Astrocyte (in vitro differentiated cells and primary cell): Measurements from ENCODE around the gene RAP1GAP. TPM values are rescaled to one million over a fixed set of nuclear protein-coding genes. Genes with fewer than 3 reads are reported as not detected.

ENCODE experiments used
- DNase-seq: peaks from one replicate; pipeline ENCODE4 v3.0.0-alpha.2; 2010; ENCODE audit warnings: low read depth
- FAIRE-seq: peaks from 2 replicates; lab custom pipeline; 2011; peaks lifted over from hg19 to GRCh38; lab: Jason Lieb, UNC
- H2AFZ ChIP-seq: 2 replicates; pipeline ENCODE4 v1.6.0; 2012; ENCODE audit warnings: low read depth, low read length, inconsistent platforms
- H3K27ac ChIP-seq: 2 replicates; pipeline ENCODE4 v1.5.1; 2011; ENCODE audit warnings: low read depth, low read length, inconsistent platforms
- H3K27me3 ChIP-seq: 2 replicates; pipeline ENCODE4 v1.6.0; 2011; ENCODE audit warnings: low read length, inconsistent platforms; ENCODE audit not compliant: insufficient read depth
- H3K36me3 ChIP-seq: 2 replicates; pipeline ENCODE4 v1.5.1; 2011; ENCODE audit warnings: low read length, inconsistent platforms; ENCODE audit not compliant: insufficient read depth
- H3K4me1 ChIP-seq: 2 replicates; pipeline ENCODE4 v1.5.1; 2011; ENCODE audit warnings: low read length, inconsistent platforms; ENCODE audit not compliant: insufficient read depth
- H3K4me2 ChIP-seq: 2 replicates; pipeline ENCODE4 v1.6.0; 2012; ENCODE audit warnings: low read length, inconsistent platforms
- H3K4me3 ChIP-seq: 2 replicates; pipeline ENCODE4 v1.5.1; 2011; ENCODE audit warnings: low read depth, mild to moderate bottlenecking, low read length, inconsistent platforms; ENCODE audit not compliant: insufficient read depth
- H3K79me2 ChIP-seq: 2 replicates; pipeline ENCODE4 v1.6.0; 2012; ENCODE audit warnings: mild to moderate bottlenecking, low read length, inconsistent platforms; ENCODE audit not compliant: insufficient read depth
- H3K9ac ChIP-seq: 2 replicates; pipeline ENCODE4 v1.6.0; 2012; ENCODE audit warnings: mild to moderate bottlenecking, low read length, inconsistent platforms
- H3K9me3 ChIP-seq: 2 replicates; pipeline ENCODE4 v1.5.1; 2012; ENCODE audit warnings: low read depth, mild to moderate bottlenecking, low read length, inconsistent platforms; ENCODE audit not compliant: insufficient read depth
- H4K20me1 ChIP-seq: 2 replicates; pipeline ENCODE4 v1.6.0; 2012; ENCODE audit warnings: low read length, inconsistent platforms; ENCODE audit not compliant: insufficient read depth
- H3K27ac Mint-ChIP-seq: one replicate; pipeline ENCODE4 v1.8.0; 2021; ENCODE audit warnings: mild to moderate bottlenecking, mixed read lengths; ENCODE audit not compliant: unreplicated experiment
- H3K27me3 Mint-ChIP-seq: one replicate; pipeline ENCODE4 v1.8.0; 2021; ENCODE audit warnings: low read depth, mixed read lengths; ENCODE audit not compliant: unreplicated experiment
- H3K36me3 Mint-ChIP-seq: one replicate; pipeline ENCODE4 v1.8.0; 2021; ENCODE audit warnings: low read depth, mixed read lengths; ENCODE audit not compliant: unreplicated experiment
- H3K4me1 Mint-ChIP-seq: one replicate; pipeline ENCODE4 v1.8.0; 2021; ENCODE audit warnings: low read depth, mixed read lengths; ENCODE audit not compliant: unreplicated experiment
- H3K4me3 Mint-ChIP-seq: one replicate; pipeline ENCODE4 v1.8.0; 2021; ENCODE audit warnings: mild to moderate bottlenecking, moderate library complexity, mixed read lengths; ENCODE audit not compliant: unreplicated experiment
- H3K9me3 Mint-ChIP-seq: one replicate; pipeline ENCODE4 v1.8.0; 2021; ENCODE audit warnings: mild to moderate bottlenecking, mixed read lengths; ENCODE audit not compliant: unreplicated experiment
- EZH2 ChIP-seq: IDR thresholded peaks from 2 replicates; pipeline ENCODE4 v1.6.1; 2012; ENCODE audit warnings: mild to moderate bottlenecking, low read length, inconsistent platforms; ENCODE audit not compliant: insufficient read depth
- total RNA-seq: library from RNA; stranded (reverse); gene quantifications from 2 replicates; pipeline ENCODE4 v1.2.1, GENCODE V29; 2021
- TF ChIP-seq, protein P1 (sequence below): IDR thresholded peaks from 2 replicates; pipeline ENCODE4 v1.5.1; 2011; ENCODE audit warnings: low read depth, mild to moderate bottlenecking, inconsistent platforms, low read length, moderate library complexity; ENCODE audit not compliant: insufficient read depth

RAP1GAP gene
- total RNA-seq, 1 donor from 2014 or later, result 3.2 TPM

GRCh38 chr1:21553116-21553926 is 115.8 kb downstream of the RAP1GAP start:
- H3K27ac ChIP-seq, result peak overlapping the region; percentile 89
- no peaks in the 10 kb centered on the region for H4K20me1 ChIP-seq
- FAIRE-seq, result peak; percentile 37
- Mint-ChIP-seq H3K27ac (peak overlapping the region; percentile 99), H3K36me3 (peaks cover 6% of the 10 kb centered on the region), H3K9me3 (no peaks in the 10 kb centered on the region), H3K4me3 (peak overlapping the region; percentile 54), H3K4me1 (peaks cover 24% of the 10 kb centered on the region), H3K27me3 (peaks cover 3% of the 10 kb centered on the region)
- DNase-seq, result peak; percentile 87
- H3K9ac ChIP-seq, result peak overlapping the region; percentile 78
- peak overlapping the region; percentile 2 for H2AFZ ChIP-seq
- no peaks in the 10 kb centered on the region for H3K9me3 ChIP-seq
- H3K4me2 ChIP-seq, result peak overlapping the region; percentile 84
- peaks cover 22% of the 10 kb centered on the region for H3K4me1 ChIP-seq
- peaks cover 10% of the 10 kb centered on the region for H3K27me3 ChIP-seq
- H3K79me2 ChIP-seq, result no peaks in the 10 kb centered on the region
- H3K4me3 ChIP-seq, result peak overlapping the region; percentile 32
- no peaks in the 10 kb centered on the region for H3K36me3 ChIP-seq
- TF ChIP-seq EZH2, result no peak
- TF ChIP-seq, protein P1, sequence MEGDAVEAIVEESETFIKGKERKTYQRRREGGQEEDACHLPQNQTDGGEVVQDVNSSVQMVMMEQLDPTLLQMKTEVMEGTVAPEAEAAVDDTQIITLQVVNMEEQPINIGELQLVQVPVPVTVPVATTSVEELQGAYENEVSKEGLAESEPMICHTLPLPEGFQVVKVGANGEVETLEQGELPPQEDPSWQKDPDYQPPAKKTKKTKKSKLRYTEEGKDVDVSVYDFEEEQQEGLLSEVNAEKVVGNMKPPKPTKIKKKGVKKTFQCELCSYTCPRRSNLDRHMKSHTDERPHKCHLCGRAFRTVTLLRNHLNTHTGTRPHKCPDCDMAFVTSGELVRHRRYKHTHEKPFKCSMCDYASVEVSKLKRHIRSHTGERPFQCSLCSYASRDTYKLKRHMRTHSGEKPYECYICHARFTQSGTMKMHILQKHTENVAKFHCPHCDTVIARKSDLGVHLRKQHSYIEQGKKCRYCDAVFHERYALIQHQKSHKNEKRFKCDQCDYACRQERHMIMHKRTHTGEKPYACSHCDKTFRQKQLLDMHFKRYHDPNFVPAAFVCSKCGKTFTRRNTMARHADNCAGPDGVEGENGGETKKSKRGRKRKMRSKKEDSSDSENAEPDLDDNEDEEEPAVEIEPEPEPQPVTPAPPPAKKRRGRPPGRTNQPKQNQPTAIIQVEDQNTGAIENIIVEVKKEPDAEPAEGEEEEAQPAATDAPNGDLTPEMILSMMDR, result no peak

GRCh38 chr1:21552715-21553114 is 116.4 kb downstream of the RAP1GAP start:
- H3K9ac ChIP-seq, result no peak overlapping the region
- H3K27ac ChIP-seq, result peak overlapping the region; percentile 89
- H3K4me1 ChIP-seq, result peaks cover 22% of the 10 kb centered on the region
- no peaks in the 10 kb centered on the region for H3K79me2 ChIP-seq
- no peaks in the 10 kb centered on the region for H3K9me3 ChIP-seq
- no peak for TF ChIP-seq EZH2
- TF ChIP-seq, protein P1, result no peak
- H3K27me3 ChIP-seq, result peaks cover 12% of the 10 kb centered on the region
- DNase-seq, result peak; percentile 98
- Mint-ChIP-seq H3K4me1 (peaks cover 24% of the 10 kb centered on the region), H3K9me3 (no peaks in the 10 kb centered on the region), H3K27me3 (peaks cover 3% of the 10 kb centered on the region), H3K36me3 (peaks cover 6% of the 10 kb centered on the region), H3K4me3 (no peak overlapping the region), H3K27ac (peak overlapping the region; percentile 93)
- H3K4me2 ChIP-seq, result peak overlapping the region; percentile 84
- no peaks in the 10 kb centered on the region for H3K36me3 ChIP-seq
- no peak overlapping the region for H3K4me3 ChIP-seq
- no peak overlapping the region for H2AFZ ChIP-seq
- H4K20me1 ChIP-seq, result no peaks in the 10 kb centered on the region
- FAIRE-seq, result peak; percentile 96
